ENCODE results near the gene PIKFYVE. TPM values are rescaled to one million over a fixed set of nuclear protein-coding genes. Genes with fewer than 3 reads are reported as not detected.

PIKFYVE gene
- polyA plus RNA-seq, 1 donor (not counting 4 experiments of a cell fraction or from before 2014, with no cell fraction given): 18.4 TPM

DNA sequence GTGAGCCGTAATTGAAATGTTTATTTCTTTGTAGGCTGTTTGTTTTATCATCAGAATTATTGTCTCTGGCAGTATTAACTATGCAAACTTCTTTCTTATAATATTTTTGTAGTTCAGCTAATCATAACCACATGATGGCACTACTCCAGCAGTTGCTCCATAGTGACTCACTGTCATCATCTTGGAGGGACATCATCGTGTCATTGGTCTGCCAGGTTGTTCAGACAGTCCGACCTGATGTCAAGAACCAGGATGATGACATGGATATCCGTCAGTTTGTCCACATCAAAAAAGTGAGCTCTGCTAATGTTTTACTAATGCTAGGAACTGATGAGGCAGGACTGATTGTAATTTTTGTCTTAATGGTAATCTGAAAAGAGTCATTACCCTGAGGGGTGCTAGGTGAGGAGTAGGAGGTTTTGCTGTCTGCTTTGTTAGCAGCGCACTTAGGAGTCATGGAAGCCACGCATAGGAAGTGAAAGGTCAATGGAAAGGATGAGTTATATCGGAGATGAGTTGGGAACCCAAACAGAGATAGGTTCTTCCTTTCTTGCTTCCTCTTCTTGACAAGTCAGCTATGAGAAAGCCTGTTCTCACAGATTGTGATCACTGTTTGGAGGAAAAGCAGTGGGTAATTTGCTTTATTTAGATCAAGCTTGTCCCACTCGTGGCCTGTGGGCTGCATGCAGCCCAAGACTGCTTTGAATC, 49.2 kb downstream of the PIKFYVE start:
- Histone ChIP-seq H4K20me1 (ENCODE audit: control insufficient read depth, extremely low read depth, insufficient read depth, low read length) (no peaks in the 10 kb centered on the region), H3K4me1 (ENCODE audit: control insufficient read depth, extremely low read depth, insufficient read depth, low read length) (peaks cover 4% of the 10 kb centered on the region), H3K9me3 (ENCODE audit: control insufficient read depth, low read depth, low read length) (no peaks in the 10 kb centered on the region), H3K36me3 (ENCODE audit: control insufficient read depth in 2 of 2, extremely low read depth in 1 of 2, insufficient read depth in 2 of 2, low read length in 2 of 2) (peaks cover 10 to 12% of the 10 kb centered on the region in 2 experiments), H2AFZ (ENCODE audit: control insufficient read depth, low read length) (no peak overlapping the region), H3K27ac (ENCODE audit: control insufficient read depth, insufficient read depth, low read length) (no peak overlapping the region), H3K9me1 (ENCODE audit: control insufficient read depth, extremely low read depth, insufficient read depth, low read length) (no peaks in the 10 kb centered on the region), H3K4me3 (ENCODE audit: control insufficient read depth in 2 of 3, extremely low read depth in 1 of 3, insufficient read depth in 2 of 3, low read depth in 1 of 3, low read length in 3 of 3) (no peak overlapping the region), H3K9ac (ENCODE audit: control insufficient read depth, extremely low read depth, insufficient read depth, low read length) (no peak overlapping the region), H3K4me2 (ENCODE audit: control insufficient read depth, extremely low read depth, insufficient read depth, low read depth, low read length) (no peak overlapping the region), H3K79me2 (ENCODE audit: control insufficient read depth, insufficient read depth, low read length) (no peaks in the 10 kb centered on the region), H3K27me3 (ENCODE audit: control insufficient read depth, extremely low read depth, insufficient read depth, low read length) (no peaks in the 10 kb centered on the region)
- DNase-seq (ENCODE audit: low read depth, low spot score): no peak
- dilution Hi-C loops (cut with MboI; ENCODE audit: extremely low pct_ligation_motif_present, low sequenced_read_pairs): no loop called here
- no peak for TF ChIP-seq CTCF (optimal IDR thresholded peaks at IDR 0.05 in 1 of 3, IDR thresholded peaks at IDR 0.05 in 1 of 3, conservative IDR thresholded peaks at IDR 0.05 in 1 of 3; ENCODE audit: extremely low read depth in 1 of 3, insufficient read depth in 2 of 3, low read length in 3 of 3)
- no peak for TF ChIP-seq EZH2 (IDR thresholded peaks at IDR 0.05; ENCODE audit: low read length)
- FAIRE-seq: no peak

DNA sequence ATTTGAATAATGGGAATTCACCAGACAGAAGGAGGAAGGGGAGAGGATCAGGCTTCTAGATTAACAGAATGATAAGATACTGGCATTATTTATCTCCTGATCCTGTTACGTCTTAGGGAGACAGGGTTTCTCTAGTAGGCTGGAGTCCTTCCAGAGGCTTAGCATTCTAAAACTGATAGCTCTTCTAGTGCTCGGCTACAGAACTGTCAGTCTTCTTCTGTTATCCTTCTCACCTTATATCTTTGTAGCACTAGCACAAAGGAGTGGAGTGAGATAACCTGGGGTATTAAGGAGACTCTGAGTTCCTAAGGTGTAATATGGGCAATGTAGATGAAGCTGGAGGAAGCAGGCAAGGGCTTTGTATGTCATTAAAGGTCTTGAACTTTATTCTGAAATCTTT, 52.1 kb downstream of the PIKFYVE start:
- Histone ChIP-seq H3K9ac (ENCODE audit: control insufficient read depth, extremely low read depth, insufficient read depth, low read length) (no peak overlapping the region), H3K79me2 (ENCODE audit: control insufficient read depth, insufficient read depth, low read length) (no peaks in the 10 kb centered on the region), H3K27ac (ENCODE audit: control insufficient read depth, insufficient read depth, low read length) (no peak overlapping the region), H3K36me3 (ENCODE audit: control insufficient read depth in 2 of 2, extremely low read depth in 1 of 2, insufficient read depth in 2 of 2, low read length in 2 of 2) (peaks cover 11 to 12% of the 10 kb centered on the region in 2 experiments), H3K9me1 (ENCODE audit: control insufficient read depth, extremely low read depth, insufficient read depth, low read length) (no peaks in the 10 kb centered on the region), H3K4me2 (ENCODE audit: control insufficient read depth, extremely low read depth, insufficient read depth, low read depth, low read length) (no peak overlapping the region), H3K27me3 (ENCODE audit: control insufficient read depth, extremely low read depth, insufficient read depth, low read length) (no peaks in the 10 kb centered on the region), H3K4me3 (ENCODE audit: control insufficient read depth in 2 of 3, extremely low read depth in 1 of 3, insufficient read depth in 2 of 3, low read depth in 1 of 3, low read length in 3 of 3) (no peak overlapping the region), H4K20me1 (ENCODE audit: control insufficient read depth, extremely low read depth, insufficient read depth, low read length) (no peaks in the 10 kb centered on the region), H3K9me3 (ENCODE audit: control insufficient read depth, low read depth, low read length) (no peaks in the 10 kb centered on the region), H3K4me1 (ENCODE audit: control insufficient read depth, extremely low read depth, insufficient read depth, low read length) (no peaks in the 10 kb centered on the region), H2AFZ (ENCODE audit: control insufficient read depth, low read length) (no peak overlapping the region)
- no peak for TF ChIP-seq EZH2 (IDR thresholded peaks at IDR 0.05; ENCODE audit: low read length)
- DNase-seq (ENCODE audit: low read depth, low spot score) (no peak), FAIRE-seq (no peak)
- dilution Hi-C loops (cut with MboI; ENCODE audit: extremely low pct_ligation_motif_present, low sequenced_read_pairs): no loop called here

- Histone ChIP-seq H3K36me3 (ENCODE audit: control insufficient read depth in 2 of 2, extremely low read depth in 1 of 2, insufficient read depth in 2 of 2, low read length in 2 of 2) (peaks cover 11 to 12% of the 10 kb centered on the region in 2 experiments), H4K20me1 (ENCODE audit: control insufficient read depth, extremely low read depth, insufficient read depth, low read length) (no peaks in the 10 kb centered on the region), H3K4me3 (ENCODE audit: control insufficient read depth in 2 of 3, extremely low read depth in 1 of 3, insufficient read depth in 2 of 3, low read depth in 1 of 3, low read length in 3 of 3) (no peak overlapping the region), H3K4me1 (ENCODE audit: control insufficient read depth, extremely low read depth, insufficient read depth, low read length) (no peaks in the 10 kb centered on the region), H3K9ac (ENCODE audit: control insufficient read depth, extremely low read depth, insufficient read depth, low read length) (no peak overlapping the region), H3K9me1 (ENCODE audit: control insufficient read depth, extremely low read depth, insufficient read depth, low read length) (no peaks in the 10 kb centered on the region), H3K4me2 (ENCODE audit: control insufficient read depth, extremely low read depth, insufficient read depth, low read depth, low read length) (no peak overlapping the region), H2AFZ (ENCODE audit: control insufficient read depth, low read length) (no peak overlapping the region), H3K27ac (ENCODE audit: control insufficient read depth, insufficient read depth, low read length) (no peak overlapping the region), H3K79me2 (ENCODE audit: control insufficient read depth, insufficient read depth, low read length) (no peaks in the 10 kb centered on the region), H3K27me3 (ENCODE audit: control insufficient read depth, extremely low read depth, insufficient read depth, low read length) (no peaks in the 10 kb centered on the region), H3K9me3 (ENCODE audit: control insufficient read depth, low read depth, low read length) (no peaks in the 10 kb centered on the region)
- DNase-seq (ENCODE audit: low read depth, low spot score): no peak
- no peak for FAIRE-seq
- dilution Hi-C loops (cut with MboI; ENCODE audit: extremely low pct_ligation_motif_present, low sequenced_read_pairs): no loop called here
- TF ChIP-seq EZH2 (IDR thresholded peaks at IDR 0.05; ENCODE audit: low read length) (no peak), CTCF (optimal IDR thresholded peaks at IDR 0.05 in 1 of 3, IDR thresholded peaks at IDR 0.05 in 1 of 3, conservative IDR thresholded peaks at IDR 0.05 in 1 of 3; ENCODE audit: extremely low read depth in 1 of 3, insufficient read depth in 2 of 3, low read length in 3 of 3) (no peak)
These were observed 53.3 kb downstream of the PIKFYVE start for GRCh38 chr2:208319391-208319790.
